ENCODE measurements around the gene ORAI3.
"Not testable (repeated sequence)": the region's sequence is repeated elsewhere in the genome, so short reads cannot be mapped to it uniquely, and the experiment has no call there.

ORAI3 gene

DNA sequence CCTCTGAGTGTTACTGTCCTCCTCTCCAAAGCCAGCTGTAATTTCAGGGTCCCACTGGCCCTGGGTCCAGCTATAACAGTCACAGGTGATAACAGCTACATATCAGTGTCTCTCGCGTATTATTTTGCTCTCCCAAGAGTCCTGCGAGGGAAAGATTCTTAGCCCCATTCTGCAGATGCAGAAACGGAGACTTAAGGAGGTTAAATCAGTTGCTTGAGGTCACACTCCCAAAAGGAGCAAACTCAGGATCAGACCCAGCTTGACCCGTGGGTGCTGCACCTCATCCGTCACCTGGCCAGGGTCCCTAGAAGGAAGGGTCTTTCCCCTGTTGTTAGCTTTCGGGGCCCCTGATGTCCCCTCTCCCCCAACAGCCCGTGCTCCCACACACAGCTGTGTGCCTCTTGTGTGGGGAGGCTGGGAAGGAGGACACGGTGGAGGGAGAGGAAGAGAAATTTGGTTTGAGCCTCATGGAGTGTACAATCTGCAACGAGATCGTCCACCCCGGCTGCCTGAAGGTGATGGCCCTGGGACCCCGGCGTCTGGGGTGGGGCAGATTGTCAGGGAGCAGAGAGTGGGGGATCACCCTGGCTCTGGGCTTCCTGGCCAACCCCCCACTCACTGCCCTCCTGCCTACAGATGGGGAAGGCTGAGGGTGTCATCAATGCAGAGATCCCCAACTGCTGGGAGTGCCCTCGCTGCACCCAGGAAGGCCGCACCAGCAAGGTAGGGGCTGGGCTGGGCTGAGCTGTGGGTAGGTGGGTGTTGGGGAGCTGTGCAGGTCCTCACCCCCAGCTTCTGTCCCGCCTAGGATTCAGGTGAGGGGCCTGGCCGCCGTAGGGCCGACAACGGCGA is 21.7 kb upstream of the ORAI3 start:
- Mint-ChIP-seq H3K36me3 (ENCODE audit: insufficient read depth) (peaks cover 25% of the 10 kb centered on the region), H3K9me3 (no peaks in the 10 kb centered on the region), H3K27ac (peak overlapping the region in 1 of 2 donors; percentile 46), H3K4me3 (no peak overlapping the region), H3K27me3 (no peaks in the 10 kb centered on the region), H3K4me1 (ENCODE audit: low read depth in 2 of 2) (peaks cover 14 to 18% of the 10 kb centered on the region in 2 donors)
- ATAC-seq (replicated peaks) (no peak), DNase-seq (no peak)

DNA sequence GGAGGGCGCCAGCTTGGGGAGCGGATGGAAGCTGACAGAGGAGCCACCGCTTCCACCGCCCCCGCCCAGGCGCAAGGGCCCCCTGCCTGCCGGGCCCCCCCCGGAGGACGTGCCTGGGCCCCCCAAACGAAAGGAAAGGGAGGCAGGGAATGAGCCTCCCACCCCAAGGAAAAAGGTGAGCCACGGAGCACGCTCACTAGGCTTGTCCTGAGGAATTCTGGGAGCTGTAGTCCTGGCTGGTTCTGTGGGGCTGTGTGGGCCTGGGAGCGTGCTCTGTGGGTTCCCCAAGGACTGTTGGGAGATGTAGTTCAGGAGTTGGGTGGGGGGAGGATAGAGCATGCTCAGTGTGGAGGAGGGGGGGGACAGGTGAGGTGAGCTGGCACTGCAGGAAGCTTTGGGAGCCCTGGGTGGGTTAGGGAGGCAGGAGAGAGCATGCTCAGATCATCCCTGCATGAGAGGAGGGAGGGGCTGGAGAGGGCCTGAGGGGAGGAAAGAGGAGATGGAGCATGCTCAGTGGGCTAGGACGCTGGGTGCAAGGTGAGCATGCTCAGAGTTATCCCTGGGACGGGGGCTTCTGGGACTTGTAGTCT is 21.0 kb upstream of the ORAI3 start:
- no peaks in the 10 kb centered on the region for H3K9me3 Mint-ChIP-seq
- DNase-seq: no peak
- H3K4me3 Mint-ChIP-seq: no peak overlapping the region
- H3K27ac Mint-ChIP-seq: no peak overlapping the region
- no peaks in the 10 kb centered on the region for H3K27me3 Mint-ChIP-seq
- H3K4me1 Mint-ChIP-seq (ENCODE audit: low read depth in 2 of 2): peaks cover 14 to 18% of the 10 kb centered on the region in 2 donors
- peaks cover 25% of the 10 kb centered on the region for H3K36me3 Mint-ChIP-seq (ENCODE audit: insufficient read depth)
- no peak for ATAC-seq (replicated peaks)

DNA sequence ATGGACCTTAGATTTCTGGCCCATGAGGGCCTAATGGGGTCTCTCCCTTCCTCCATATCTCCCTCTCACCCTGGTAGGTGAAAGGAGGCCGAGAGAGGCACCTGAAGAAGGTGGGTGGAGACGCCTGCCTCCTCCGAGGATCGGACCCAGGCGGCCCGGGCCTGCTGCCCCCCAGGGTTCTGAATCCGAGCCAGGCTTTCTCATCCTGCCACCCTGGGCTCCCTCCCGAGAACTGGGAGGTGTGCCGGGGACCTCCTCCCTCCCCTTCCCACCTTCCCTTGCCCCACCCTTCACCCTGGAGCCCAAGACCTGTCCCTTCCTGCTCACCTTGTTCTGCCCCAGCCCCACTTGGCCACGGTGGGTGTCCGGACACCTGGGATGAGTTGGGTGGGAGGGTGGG is 20.5 kb upstream of the ORAI3 start:
- Mint-ChIP-seq H3K36me3 (ENCODE audit: insufficient read depth) (peaks cover 25% of the 10 kb centered on the region), H3K27ac (no peak overlapping the region), H3K27me3 (no peaks in the 10 kb centered on the region), H3K9me3 (no peaks in the 10 kb centered on the region), H3K4me1 (ENCODE audit: low read depth in 2 of 2) (peaks cover 14 to 18% of the 10 kb centered on the region in 2 donors), H3K4me3 (no peak overlapping the region)
- no peak for ATAC-seq (replicated peaks)
- DNase-seq: no peak

DNA sequence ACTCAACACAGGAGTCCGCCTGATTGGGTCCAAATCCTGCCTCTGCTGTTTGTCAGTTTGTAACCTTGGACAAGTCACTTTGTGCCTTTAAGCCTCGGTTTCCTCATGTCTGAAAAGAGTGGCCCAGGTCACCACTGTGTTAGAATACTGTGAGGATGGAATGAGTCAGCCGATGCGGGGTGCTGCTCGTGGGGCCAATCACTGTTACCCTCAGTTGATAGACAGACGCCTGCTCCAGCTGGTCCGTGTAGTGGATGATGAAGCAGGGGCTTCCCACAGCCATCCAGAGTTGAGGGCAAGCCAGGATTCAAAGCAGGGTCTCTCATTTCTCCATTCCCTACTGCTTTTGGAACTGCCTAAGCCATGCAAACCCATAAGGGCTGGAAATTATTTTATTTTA is 19.7 kb upstream of the ORAI3 start:
- H3K27ac Mint-ChIP-seq: no peak overlapping the region
- H3K4me3 Mint-ChIP-seq: no peak overlapping the region
- DNase-seq (no peak), ATAC-seq (replicated peaks) (no peak)
- no peaks in the 10 kb centered on the region for H3K9me3 Mint-ChIP-seq
- H3K36me3 Mint-ChIP-seq (ENCODE audit: insufficient read depth): peaks cover 25% of the 10 kb centered on the region
- H3K27me3 Mint-ChIP-seq: no peaks in the 10 kb centered on the region
- peaks cover 14 to 18% of the 10 kb centered on the region in 2 donors for H3K4me1 Mint-ChIP-seq (ENCODE audit: low read depth in 2 of 2)

DNA sequence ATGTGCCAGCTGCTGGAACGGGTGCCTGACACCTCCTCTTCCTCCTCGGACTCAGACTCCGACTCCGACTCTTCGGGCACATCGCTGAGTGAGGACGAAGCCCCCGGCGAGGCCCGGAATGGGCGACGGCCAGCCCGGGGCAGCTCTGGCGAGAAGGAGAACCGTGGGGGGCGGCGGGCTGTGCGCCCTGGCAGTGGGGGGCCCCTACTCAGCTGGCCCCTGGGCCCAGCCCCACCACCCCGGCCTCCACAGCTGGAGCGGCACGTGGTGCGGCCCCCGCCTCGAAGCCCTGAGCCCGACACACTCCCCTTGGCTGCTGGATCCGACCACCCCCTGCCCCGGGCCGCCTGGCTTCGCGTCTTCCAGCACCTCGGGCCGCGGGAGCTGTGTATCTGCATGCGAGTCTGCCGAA is 18.7 kb upstream of the ORAI3 start:
- ATAC-seq (replicated peaks) (no peak), DNase-seq (no peak)
- peaks cover 26% of the 10 kb centered on the region for H3K36me3 Mint-ChIP-seq (ENCODE audit: insufficient read depth)
- H3K9me3 Mint-ChIP-seq: no peaks in the 10 kb centered on the region
- no peak overlapping the region for H3K27ac Mint-ChIP-seq
- no peaks in the 10 kb centered on the region for H3K27me3 Mint-ChIP-seq
- H3K4me1 Mint-ChIP-seq (ENCODE audit: low read depth in 2 of 2): peaks cover 12 to 17% of the 10 kb centered on the region in 2 donors
- no peak overlapping the region for H3K4me3 Mint-ChIP-seq

DNA sequence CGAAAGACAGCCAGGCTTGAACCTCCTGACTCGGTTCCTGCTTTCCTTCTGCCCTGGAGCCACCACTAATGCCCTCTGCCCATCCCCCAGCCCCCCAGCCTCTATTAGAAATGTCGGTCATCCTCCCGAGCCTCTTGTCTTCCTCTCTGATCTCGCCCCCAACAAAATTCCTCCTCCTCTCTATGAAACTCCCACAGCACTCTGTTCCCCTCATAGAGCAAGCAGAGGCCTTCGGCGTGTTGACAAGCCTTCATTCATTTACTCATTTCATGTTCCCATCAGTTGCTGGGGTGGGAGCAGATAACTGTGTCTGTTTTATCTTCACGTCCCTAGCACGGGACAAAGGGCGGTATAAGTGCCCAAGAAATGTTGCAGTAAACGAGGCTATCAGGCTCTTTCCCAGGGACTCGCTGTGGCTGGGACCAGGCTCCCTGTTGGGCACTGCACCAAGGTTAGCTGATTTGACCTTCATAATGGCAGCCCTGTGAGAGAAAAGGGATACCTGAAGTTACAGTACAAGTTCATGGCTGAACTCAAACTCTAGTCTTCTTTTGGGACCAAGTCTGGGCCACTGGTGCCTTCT is 17.7 kb upstream of the ORAI3 start:
- peaks cover 25% of the 10 kb centered on the region for H3K36me3 Mint-ChIP-seq (ENCODE audit: insufficient read depth)
- ATAC-seq (replicated peaks): no peak
- no peaks in the 10 kb centered on the region for H3K27me3 Mint-ChIP-seq
- peak overlapping the region in 1 of 2 donors; percentile 11 for H3K27ac Mint-ChIP-seq
- H3K4me3 Mint-ChIP-seq: no peak overlapping the region
- H3K4me1 Mint-ChIP-seq (ENCODE audit: low read depth in 2 of 2): peaks cover 10 to 14% of the 10 kb centered on the region in 2 donors
- H3K9me3 Mint-ChIP-seq: no peaks in the 10 kb centered on the region
- no peak for DNase-seq

DNA sequence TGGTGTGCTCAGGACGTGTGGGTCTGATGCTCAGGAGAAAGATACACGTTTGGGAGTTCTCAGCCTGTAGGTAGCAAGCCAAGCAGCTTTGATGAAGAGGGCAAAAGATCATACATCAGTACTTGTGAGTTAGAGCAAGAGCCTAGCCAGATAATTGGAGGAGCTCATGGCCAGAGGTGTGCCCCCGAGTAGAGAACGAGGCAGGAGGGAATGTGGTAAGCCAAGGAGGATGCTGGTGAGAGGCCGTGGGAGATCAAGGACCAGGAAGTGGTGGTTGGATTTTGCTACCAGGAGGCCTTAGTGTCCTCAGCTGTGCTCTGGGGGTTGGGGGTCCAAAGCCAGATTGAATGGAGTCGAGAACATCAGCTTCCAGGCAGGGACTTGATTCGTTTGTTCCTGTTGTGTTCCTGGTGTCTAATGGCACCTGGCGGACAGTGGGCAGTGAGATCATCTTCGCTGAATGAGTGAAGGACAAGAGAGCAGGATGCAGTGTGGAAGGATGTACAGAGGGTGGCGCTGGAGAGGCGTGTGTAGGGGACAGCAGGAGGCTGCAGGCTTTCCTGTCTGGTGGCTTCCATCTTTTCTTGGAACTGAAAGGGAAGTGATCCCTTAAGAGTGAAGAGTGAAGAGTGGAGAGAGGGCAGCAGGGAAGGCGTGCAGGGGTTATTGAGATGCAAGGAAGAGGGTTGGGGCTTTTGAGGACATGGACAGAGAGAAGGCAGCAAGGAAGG is 13.9 kb upstream of the ORAI3 start:
- H3K27ac Mint-ChIP-seq: peak overlapping the region; percentile 11 to 19
- DNase-seq (no peak), ATAC-seq (replicated peaks) (peak; percentile 36)

DNA sequence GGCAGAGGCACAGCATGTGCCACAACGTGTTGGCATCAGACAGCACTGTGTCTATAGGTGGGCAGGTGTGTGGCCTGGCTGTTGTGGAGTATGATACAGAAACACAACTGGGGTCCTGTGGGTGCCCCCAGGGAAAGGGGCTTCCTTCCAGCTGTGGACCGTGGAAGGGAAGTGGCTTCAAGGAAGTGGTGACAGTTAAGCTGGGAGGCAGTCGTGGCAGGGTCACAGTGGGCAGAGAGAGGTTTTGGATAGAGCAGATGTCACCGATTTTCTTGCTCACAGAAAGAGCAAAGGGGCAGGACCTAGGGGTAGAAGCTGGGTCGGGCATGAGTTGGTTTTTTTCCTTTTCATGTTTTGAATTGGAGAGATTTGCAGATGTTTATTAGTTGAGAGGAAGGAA is 11.2 kb upstream of the ORAI3 start:
- Mint-ChIP-seq H3K4me1 (ENCODE audit: low read depth in 2 of 2) (peaks cover 21 to 26% of the 10 kb centered on the region in 2 donors), H3K36me3 (ENCODE audit: insufficient read depth) (peaks cover 11% of the 10 kb centered on the region), H3K27ac (peak overlapping the region; percentile 18 to 23), H3K27me3 (no peaks in the 10 kb centered on the region), H3K9me3 (no peaks in the 10 kb centered on the region), H3K4me3 (no peak overlapping the region)
- no peak for DNase-seq
- ATAC-seq (replicated peaks): no peak

More for the DNA sequence above, 13.9 kb upstream of the ORAI3 start:
- Mint-ChIP-seq H3K27me3 (no peaks in the 10 kb centered on the region), H3K9me3 (no peaks in the 10 kb centered on the region), H3K36me3 (ENCODE audit: insufficient read depth) (peaks cover 23% of the 10 kb centered on the region), H3K4me1 (ENCODE audit: low read depth in 2 of 2) (peaks cover 10 to 15% of the 10 kb centered on the region in 2 donors), H3K4me3 (no peak overlapping the region)

DNA sequence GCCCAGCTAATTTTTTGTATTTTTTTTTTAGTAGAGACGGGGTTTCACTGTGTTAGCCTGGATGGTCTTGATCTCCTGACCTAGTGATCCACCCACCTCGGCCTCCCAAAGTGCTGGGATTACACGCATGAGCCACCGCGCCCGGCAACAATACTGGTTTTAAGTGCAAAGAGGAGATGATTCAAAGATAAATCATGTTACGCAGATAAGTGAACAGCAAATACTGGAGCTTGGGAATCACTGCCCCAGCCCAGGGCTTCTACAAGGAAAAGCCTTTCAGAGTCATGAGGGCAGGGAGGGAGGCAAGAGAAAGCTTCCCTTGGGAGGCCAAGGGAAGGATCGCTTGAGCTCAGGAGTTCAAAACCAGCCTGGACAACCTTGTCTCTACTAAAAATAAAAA is 9.3 kb upstream of the ORAI3 start:
- not testable (repeated sequence) for H3K36me3 Mint-ChIP-seq (ENCODE audit: insufficient read depth); H3K9me3 Mint-ChIP-seq; ATAC-seq (replicated peaks); H3K27ac Mint-ChIP-seq; H3K4me3 Mint-ChIP-seq; H3K27me3 Mint-ChIP-seq; DNase-seq
- H3K4me1 Mint-ChIP-seq (ENCODE audit: low read depth in 2 of 2): peaks cover 21 to 25% of the 10 kb centered on the region in 2 donors

DNA sequence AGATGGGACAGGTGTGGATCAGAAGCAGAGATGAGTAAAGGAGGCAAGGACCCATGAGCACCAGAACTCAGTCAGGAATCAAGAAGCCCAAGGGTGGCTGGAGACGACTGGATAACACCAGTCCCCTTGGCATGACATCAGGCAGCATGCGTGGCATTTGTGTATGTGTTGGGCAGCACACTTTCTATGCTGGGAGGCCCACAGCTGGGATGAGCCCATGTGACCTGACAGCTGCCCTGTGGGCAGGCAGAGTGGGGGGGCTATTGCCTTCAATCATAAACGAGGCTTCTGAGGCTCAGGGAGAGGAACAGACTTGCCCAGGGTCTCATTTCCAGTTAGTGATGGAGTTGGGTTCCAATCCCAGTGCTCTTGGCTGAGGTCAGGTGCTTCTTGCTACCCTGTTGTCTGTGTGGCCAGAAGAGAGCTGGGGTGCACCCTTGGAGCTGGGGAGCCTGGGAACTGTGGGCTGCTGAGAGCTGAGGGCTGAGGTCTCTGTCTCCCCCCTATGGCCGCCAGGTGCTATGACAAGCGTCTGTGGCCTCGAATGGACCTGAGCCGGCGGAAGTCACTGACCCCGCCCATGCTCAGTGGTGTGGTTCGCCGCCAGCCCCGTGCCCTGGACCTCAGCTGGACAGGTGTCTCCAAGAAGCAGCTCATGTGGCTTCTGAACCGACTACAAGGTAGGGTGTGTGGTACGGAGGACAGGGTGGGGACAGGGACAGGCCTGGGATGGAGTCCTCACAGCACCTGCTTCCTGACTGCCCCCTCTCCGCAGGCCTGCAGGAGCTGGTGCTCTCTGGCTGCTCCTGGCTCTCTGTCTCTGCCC is 7.1 kb upstream of the ORAI3 start:
- peak overlapping the region; percentile 54 to 55 for H3K4me3 Mint-ChIP-seq
- no peaks in the 10 kb centered on the region for H3K9me3 Mint-ChIP-seq
- DNase-seq (peak; percentile 57 to 64 (median 60)), ATAC-seq (replicated peaks) (peak; percentile 98)
- peak overlapping the region; percentile 52 to 84 for H3K27ac Mint-ChIP-seq
- no peaks in the 10 kb centered on the region for H3K27me3 Mint-ChIP-seq
- peaks cover 4% of the 10 kb centered on the region for H3K36me3 Mint-ChIP-seq (ENCODE audit: insufficient read depth)
- H3K4me1 Mint-ChIP-seq (ENCODE audit: low read depth in 2 of 2): peaks cover 15 to 17% of the 10 kb centered on the region in 2 donors

DNA sequence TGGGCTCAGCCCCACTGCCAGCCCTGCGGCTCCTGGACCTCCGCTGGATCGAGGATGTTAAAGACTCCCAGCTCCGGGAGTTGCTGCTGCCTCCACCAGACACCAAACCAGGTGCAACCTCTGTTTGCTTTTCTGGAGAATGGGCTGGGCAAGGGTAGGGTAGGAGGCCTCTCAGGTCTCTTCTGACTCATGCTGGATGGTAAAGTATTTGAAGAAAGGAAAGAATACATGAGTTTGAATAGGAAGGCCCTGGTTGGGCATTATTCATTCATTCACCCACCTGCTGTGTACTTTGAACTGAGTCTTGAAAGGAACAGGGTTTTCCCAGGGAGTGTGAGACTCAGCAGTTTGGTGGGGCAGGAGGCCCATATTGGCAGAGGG is 6.5 kb upstream of the ORAI3 start:
- H3K9me3 Mint-ChIP-seq: no peaks in the 10 kb centered on the region
- peak overlapping the region; percentile 52 to 84 for H3K27ac Mint-ChIP-seq
- H3K27me3 Mint-ChIP-seq: no peaks in the 10 kb centered on the region
- H3K36me3 Mint-ChIP-seq (ENCODE audit: insufficient read depth): peaks cover 4% of the 10 kb centered on the region
- peaks cover 13 to 17% of the 10 kb centered on the region in 2 donors for H3K4me1 Mint-ChIP-seq (ENCODE audit: low read depth in 2 of 2)
- DNase-seq (no peak), ATAC-seq (replicated peaks) (no peak)
- H3K4me3 Mint-ChIP-seq: peak overlapping the region; percentile 54 to 55

DNA sequence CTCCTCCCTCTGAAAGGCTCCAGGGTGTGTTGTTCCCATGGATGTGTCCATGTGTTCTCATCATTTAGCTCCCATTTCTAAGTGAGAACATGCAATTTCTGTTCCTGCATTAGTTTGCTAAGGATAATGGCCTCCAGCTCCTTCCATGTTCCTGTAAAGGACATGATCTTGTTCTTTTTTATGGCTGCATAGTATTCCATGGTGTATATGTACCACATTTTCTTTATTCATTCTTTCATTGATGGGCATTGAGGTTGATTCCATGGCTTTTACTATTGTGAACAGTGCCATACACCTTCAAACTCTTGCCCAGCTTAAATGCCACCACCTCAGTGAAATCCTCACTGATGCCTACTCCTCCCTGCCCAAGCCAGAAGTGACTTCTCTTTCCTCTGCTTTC is 4.5 kb upstream of the ORAI3 start:
- peaks cover 11 to 13% of the 10 kb centered on the region in 2 donors for H3K4me1 Mint-ChIP-seq (ENCODE audit: low read depth in 2 of 2)
- ATAC-seq (replicated peaks): no peak
- no peak for DNase-seq
- peaks cover 4% of the 10 kb centered on the region for H3K36me3 Mint-ChIP-seq (ENCODE audit: insufficient read depth)
- H3K27ac Mint-ChIP-seq: peak overlapping the region in 1 of 2 donors; percentile 76
- no peaks in the 10 kb centered on the region for H3K9me3 Mint-ChIP-seq
- H3K27me3 Mint-ChIP-seq: no peaks in the 10 kb centered on the region
- H3K4me3 Mint-ChIP-seq: no peak overlapping the region
